Gastroesophageal sphincter (tissue), 4 donors: ENCODE measurements around the gene NFIA. TPM values are rescaled to one million over a fixed set of nuclear protein-coding genes. Genes with fewer than 3 reads are reported as not detected.

Source experiments
- ATAC-seq: fragments of 150-250 bp; one replicate; pipeline ENCODE4 v1.9.1; 2016; ENCODE audit warnings: mild to moderate bottlenecking, moderate library complexity
- H3K27ac ChIP-seq, 4 donors: fragments of 200-600 bp; sonication (generic) in 3 of 4; 1 replicate in 3 of 4; 2 replicates in 1 of 4; pipeline ENCODE4 v1.5.1; 2016 to 2019
- H3K27me3 ChIP-seq: fragments of 200-600 bp; sonication (generic); one replicate; pipeline ENCODE4 v1.5.1; 2019
- H3K36me3 ChIP-seq, 2 donors: fragments of 200-600 bp; sonication (generic); one replicate each; pipeline ENCODE4 v1.5.1; 2019; ENCODE audit warnings: control low read depth in 1 of 2
- H3K4me1 ChIP-seq, 3 donors: fragments of 200-600 bp; sonication (generic); 1 replicate in 2 of 3; 2 replicates in 1 of 3; pipeline ENCODE4 v1.5.1; 2016 to 2019; ENCODE audit warnings: control low read depth in 2 of 3
- H3K4me3 ChIP-seq, 2 donors: fragments of 200-600 bp; sonication (generic); one replicate each; pipeline ENCODE4 v1.5.1; 2019; ENCODE audit warnings: mild to moderate bottlenecking in 1 of 2, moderate library complexity in 1 of 2
- H3K9me3 ChIP-seq, 3 donors: fragments of 200-600 bp; sonication (generic); one replicate each; pipeline ENCODE4 v1.5.1; 2017 to 2019; ENCODE audit warnings: control low read depth in 2 of 3
- EP300 ChIP-seq: sonication (generic); formaldehyde crosslinking; IDR thresholded peaks from one replicate; pipeline ENCODE4 v1.6.1; 2017; ENCODE audit warnings: antibody characterized with exemption, mild to moderate bottlenecking
- POLR2A ChIP-seq, 2 donors: fragments of 450-650 bp; IDR thresholded peaks; one replicate each; pipeline ENCODE4 v1.6.1; 2017; ENCODE audit warnings: antibody characterized with exemption in 2 of 2, mild to moderate bottlenecking in 2 of 2, moderate library complexity in 1 of 2
- POLR2AphosphoS5 ChIP-seq: sonication (generic); formaldehyde crosslinking; IDR thresholded peaks from one replicate; pipeline ENCODE4 v1.6.1; 2017; ENCODE audit warnings: antibody characterized with exemption
- WGBS, 2 donors: methylation state at CpG; one replicate each; pipeline ENCODE4 v1.1.5; 2018; ENCODE audit warnings: low coverage in 1 of 2; 5-methylcytosine and 5-hydroxymethylcytosine counted together
- total RNA-seq, 4 donors: library from RNA; depleted of rRNA; stranded (reverse); fragments of >200 nt; gene quantifications; one replicate each; pipeline ENCODE4 v1.1.0, GENCODE V29; 2016
- TF ChIP-seq, protein P1 (sequence below), 4 experiments: fragments of 200-600 bp in 2 of 4; fragments of 450-650 bp in 2 of 4; sonication (generic) in 1 of 4; IDR thresholded peaks; one replicate each; pipeline ENCODE4 v1.5.1; 2017 to 2019; ENCODE audit warnings: antibody characterized with exemption in 4 of 4, mild to moderate bottlenecking in 2 of 4, moderate library complexity in 2 of 4

NFIA gene
- total RNA-seq, 4 donors from 2014 or later: 123 to 205 (median 149) TPM

- peaks cover 0 to 42% of the 10 kb centered on the region in 2 donors for H3K36me3 ChIP-seq
- H3K27ac ChIP-seq: no peak overlapping the region
Observed at GRCh38 chr1:61389926-61390845, 307.8 kb downstream of the NFIA start.

GRCh38 chr1:61391730-61392129, 309.4 kb downstream of the NFIA start:
- 37 to 68% methylated on average over 2 to 4 of the region's 4 CpGs for WGBS, 2 donors
- H3K27ac ChIP-seq: no peak overlapping the region
- no peak for TF ChIP-seq POLR2A (IDR thresholded peaks at IDR 0.05)
- no peak for TF ChIP-seq EP300
- no peak for TF ChIP-seq POLR2AphosphoS5
- TF ChIP-seq, protein P1, sequence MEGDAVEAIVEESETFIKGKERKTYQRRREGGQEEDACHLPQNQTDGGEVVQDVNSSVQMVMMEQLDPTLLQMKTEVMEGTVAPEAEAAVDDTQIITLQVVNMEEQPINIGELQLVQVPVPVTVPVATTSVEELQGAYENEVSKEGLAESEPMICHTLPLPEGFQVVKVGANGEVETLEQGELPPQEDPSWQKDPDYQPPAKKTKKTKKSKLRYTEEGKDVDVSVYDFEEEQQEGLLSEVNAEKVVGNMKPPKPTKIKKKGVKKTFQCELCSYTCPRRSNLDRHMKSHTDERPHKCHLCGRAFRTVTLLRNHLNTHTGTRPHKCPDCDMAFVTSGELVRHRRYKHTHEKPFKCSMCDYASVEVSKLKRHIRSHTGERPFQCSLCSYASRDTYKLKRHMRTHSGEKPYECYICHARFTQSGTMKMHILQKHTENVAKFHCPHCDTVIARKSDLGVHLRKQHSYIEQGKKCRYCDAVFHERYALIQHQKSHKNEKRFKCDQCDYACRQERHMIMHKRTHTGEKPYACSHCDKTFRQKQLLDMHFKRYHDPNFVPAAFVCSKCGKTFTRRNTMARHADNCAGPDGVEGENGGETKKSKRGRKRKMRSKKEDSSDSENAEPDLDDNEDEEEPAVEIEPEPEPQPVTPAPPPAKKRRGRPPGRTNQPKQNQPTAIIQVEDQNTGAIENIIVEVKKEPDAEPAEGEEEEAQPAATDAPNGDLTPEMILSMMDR (IDR thresholded peaks at IDR 0.05): no peak

More at GRCh38 chr1:61389926-61390845, 307.8 kb downstream of the NFIA start:
- Histone ChIP-seq H3K27me3 (no peaks in the 10 kb centered on the region), H3K4me3 (no peak overlapping the region), H3K4me1 (peaks cover 0 to 31% (median 0%) of the 10 kb centered on the region in 3 donors), H3K9me3 (peaks cover 0 to 11% (median 0%) of the 10 kb centered on the region in 3 donors)
- no peak for ATAC-seq
- WGBS, 2 donors: 80 to 83% methylated on average over 10 of the region's 11 CpGs
- no peak for TF ChIP-seq EP300
- TF ChIP-seq, protein P1 (IDR thresholded peaks at IDR 0.05): no peak
- TF ChIP-seq POLR2AphosphoS5: no peak
- no peak for TF ChIP-seq POLR2A (IDR thresholded peaks at IDR 0.05)

DNA sequence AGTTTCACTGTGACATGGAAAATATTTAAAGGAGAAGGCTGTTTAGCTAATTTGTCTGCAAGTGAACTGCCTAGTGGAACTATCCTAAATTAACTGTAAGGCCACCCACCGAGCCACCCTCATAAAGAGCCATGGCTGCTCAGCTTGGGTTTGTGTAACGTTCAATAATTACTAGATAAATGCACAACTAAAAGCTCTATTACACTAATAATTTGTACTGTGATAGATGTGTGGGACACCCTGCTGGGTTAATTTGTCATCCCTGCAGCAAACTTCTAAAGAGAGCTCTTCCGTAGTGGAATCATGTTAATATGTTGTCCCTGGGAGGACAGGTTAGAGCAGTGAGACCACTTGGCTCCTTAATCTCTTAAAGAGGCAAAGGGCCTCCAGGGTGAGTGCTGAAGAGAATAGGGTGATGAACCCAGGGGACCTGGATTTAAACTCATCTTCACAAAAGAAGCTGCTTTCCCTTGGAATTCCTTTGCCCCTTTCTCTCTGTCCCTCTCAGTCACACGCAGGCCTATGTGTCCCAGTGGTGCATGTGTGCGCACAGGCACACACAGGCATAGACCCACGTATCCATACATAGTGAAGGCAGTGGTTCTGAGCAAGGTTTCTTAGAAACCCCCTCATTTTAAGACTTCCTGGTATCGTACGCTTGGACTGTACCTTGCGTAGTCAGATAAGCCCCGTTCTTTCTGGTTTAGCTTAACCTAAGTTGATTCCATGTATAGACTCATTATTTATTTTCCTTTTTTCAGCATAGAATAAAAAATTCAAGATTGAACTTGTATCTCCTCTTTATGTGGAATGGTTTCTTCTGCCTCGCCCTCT, 310.3 kb downstream of the NFIA start:
- no peak overlapping the region for H3K4me3 ChIP-seq
- H3K27ac ChIP-seq: no peak overlapping the region
- peaks cover 0 to 25% of the 10 kb centered on the region in 2 donors for H3K36me3 ChIP-seq
- no peak for ATAC-seq
- peaks cover 0 to 33% (median 0%) of the 10 kb centered on the region in 3 donors for H3K4me1 ChIP-seq
- WGBS, 2 donors: 83 to 84% methylated on average over 5 to 11 of the region's 11 CpGs
- no peaks in the 10 kb centered on the region for H3K27me3 ChIP-seq
- peaks cover 0 to 11% (median 0%) of the 10 kb centered on the region in 3 donors for H3K9me3 ChIP-seq
- TF ChIP-seq POLR2A (IDR thresholded peaks at IDR 0.05) (no peak), POLR2AphosphoS5 (no peak), EP300 (no peak)
- TF ChIP-seq, protein P1 (IDR thresholded peaks at IDR 0.05): no peak

More at GRCh38 chr1:61391730-61392129, 309.4 kb downstream of the NFIA start:
- Histone ChIP-seq H3K9me3 (peaks cover 0 to 11% (median 0%) of the 10 kb centered on the region in 3 donors), H3K36me3 (peaks cover 0 to 34% of the 10 kb centered on the region in 2 donors), H3K4me3 (no peak overlapping the region), H3K27me3 (no peaks in the 10 kb centered on the region), H3K4me1 (peaks cover 0 to 31% (median 0%) of the 10 kb centered on the region in 3 donors)
- no peak for ATAC-seq

DNA sequence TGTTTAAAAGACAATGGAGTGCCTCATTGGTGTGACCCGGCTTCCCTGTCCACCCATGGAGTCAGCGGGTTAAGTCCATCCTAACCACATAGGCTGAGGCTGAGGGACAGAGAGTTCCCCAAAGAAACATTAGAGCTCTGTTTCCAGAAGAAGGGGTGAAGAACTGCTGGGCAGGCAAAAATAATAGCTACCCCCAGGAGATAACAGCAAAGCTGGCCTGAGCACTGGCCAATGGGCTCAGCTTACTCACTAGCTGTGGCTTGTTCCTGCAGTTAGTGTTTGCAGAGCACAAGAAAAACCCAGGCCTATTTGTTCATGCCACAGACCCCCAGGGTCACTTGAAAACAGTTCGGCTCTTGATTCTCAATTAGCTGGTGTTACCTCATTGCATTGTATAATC, 311.2 kb downstream of the NFIA start:
- Histone ChIP-seq H3K9me3 (peaks cover 0 to 11% (median 0%) of the 10 kb centered on the region in 3 donors), H3K27me3 (no peaks in the 10 kb centered on the region), H3K4me1 (peaks cover 0 to 42% (median 0%) of the 10 kb centered on the region in 3 donors), H3K27ac (peak overlapping the region in 1 of 4 donors; percentile 48), H3K4me3 (no peak overlapping the region), H3K36me3 (peaks cover 0 to 20% of the 10 kb centered on the region in 2 donors)
- TF ChIP-seq, protein P1 (IDR thresholded peaks at IDR 0.05): no peak
- TF ChIP-seq POLR2A (IDR thresholded peaks at IDR 0.05) (no peak), EP300 (no peak), POLR2AphosphoS5 (no peak)
- no peak for ATAC-seq
- 75 to 78% methylated on average over 1 to 2 of the region's 3 CpGs for WGBS, 2 donors
